Measurements from ENCODE around the gene EIF3J.

The EIF3J gene

GRCh38 chr15:44570361-44570760, 33.4 kb downstream of the EIF3J start:
- TF ChIP-seq, protein P1, sequence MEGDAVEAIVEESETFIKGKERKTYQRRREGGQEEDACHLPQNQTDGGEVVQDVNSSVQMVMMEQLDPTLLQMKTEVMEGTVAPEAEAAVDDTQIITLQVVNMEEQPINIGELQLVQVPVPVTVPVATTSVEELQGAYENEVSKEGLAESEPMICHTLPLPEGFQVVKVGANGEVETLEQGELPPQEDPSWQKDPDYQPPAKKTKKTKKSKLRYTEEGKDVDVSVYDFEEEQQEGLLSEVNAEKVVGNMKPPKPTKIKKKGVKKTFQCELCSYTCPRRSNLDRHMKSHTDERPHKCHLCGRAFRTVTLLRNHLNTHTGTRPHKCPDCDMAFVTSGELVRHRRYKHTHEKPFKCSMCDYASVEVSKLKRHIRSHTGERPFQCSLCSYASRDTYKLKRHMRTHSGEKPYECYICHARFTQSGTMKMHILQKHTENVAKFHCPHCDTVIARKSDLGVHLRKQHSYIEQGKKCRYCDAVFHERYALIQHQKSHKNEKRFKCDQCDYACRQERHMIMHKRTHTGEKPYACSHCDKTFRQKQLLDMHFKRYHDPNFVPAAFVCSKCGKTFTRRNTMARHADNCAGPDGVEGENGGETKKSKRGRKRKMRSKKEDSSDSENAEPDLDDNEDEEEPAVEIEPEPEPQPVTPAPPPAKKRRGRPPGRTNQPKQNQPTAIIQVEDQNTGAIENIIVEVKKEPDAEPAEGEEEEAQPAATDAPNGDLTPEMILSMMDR (IDR thresholded peaks at IDR 0.05; ENCODE audit: insufficient read depth, low read depth, low read length, missing control alignments): no peak
- no peak overlapping the region for H3K4me3 ChIP-seq (ENCODE audit: low read depth, low read length)
- no peak for DNase-seq (ENCODE audit: low read depth)

DNA sequence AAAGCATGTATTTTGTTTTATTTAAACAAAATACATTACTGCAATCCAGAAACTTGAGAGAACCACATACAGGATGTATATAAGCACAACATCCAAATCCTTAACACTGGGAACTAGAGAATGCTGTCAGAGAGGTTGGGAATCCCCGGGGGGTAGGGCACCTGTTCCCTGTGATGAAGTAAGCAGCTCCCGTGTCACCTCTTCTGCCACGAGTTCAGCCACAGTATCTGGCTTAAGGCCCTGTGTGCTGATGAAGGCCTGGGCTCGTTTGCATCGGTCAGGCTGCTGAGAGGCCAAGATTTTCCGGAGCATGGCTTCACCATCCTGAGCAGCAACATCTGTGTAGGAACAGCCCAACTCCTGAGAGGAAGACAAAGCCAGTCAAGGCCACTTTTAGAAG, 36.4 kb downstream of the EIF3J start:
- H3K4me3 ChIP-seq (ENCODE audit: low read depth, low read length): no peak overlapping the region
- no peak for DNase-seq (ENCODE audit: low read depth)
- TF ChIP-seq, protein P1 (IDR thresholded peaks at IDR 0.05; ENCODE audit: insufficient read depth, low read depth, low read length, missing control alignments): no peak

GRCh38 chr15:44574734-44575133, 37.8 kb downstream of the EIF3J start:
- TF ChIP-seq, protein P1 (IDR thresholded peaks at IDR 0.05; ENCODE audit: insufficient read depth, low read depth, low read length, missing control alignments): no peak
- H3K4me3 ChIP-seq (ENCODE audit: low read depth, low read length): no peak overlapping the region
- DNase-seq (ENCODE audit: low read depth): no peak

GRCh38 chr15:44580105-44580504, 43.2 kb downstream of the EIF3J start:
- TF ChIP-seq, protein P1 (IDR thresholded peaks at IDR 0.05; ENCODE audit: insufficient read depth, low read depth, low read length, missing control alignments): no peak
- no peak for DNase-seq (ENCODE audit: low read depth)
- H3K4me3 ChIP-seq (ENCODE audit: low read depth, low read length): no peak overlapping the region

DNA sequence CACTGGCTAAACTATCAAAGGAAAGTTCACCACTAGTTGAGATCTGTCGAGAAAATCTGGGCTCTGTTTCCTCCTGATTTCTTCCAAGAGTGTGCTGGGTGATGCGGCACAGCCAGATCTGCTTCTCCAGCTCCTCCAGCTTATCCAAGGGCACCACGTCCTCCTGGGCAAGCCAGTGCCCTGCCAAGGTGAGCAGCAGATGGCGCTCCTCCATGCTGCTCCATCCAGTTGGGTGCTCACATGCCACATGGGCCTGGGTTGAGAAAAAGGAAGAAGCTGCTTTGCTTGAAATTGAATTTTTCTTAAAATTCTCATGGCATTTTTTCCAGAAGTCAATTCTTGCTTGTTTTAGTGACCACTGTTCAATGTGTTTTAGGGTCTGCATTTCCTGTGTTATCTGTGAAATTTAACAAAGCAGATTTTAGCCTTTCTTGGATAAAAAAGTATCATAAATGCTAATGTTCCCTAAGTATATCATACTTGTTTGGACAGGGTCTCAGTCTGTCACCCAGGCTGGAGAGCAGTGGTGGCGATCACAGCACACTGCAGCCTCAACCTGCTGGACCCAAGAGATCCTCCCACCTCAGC, 47.3 kb downstream of the EIF3J start:
- peak; percentile 62 for DNase-seq (ENCODE audit: low read depth)
- no peak overlapping the region for H3K4me3 ChIP-seq (ENCODE audit: low read depth, low read length)
- TF ChIP-seq, protein P1 (IDR thresholded peaks at IDR 0.05; ENCODE audit: insufficient read depth, low read depth, low read length, missing control alignments): peak; percentile 60

DNA sequence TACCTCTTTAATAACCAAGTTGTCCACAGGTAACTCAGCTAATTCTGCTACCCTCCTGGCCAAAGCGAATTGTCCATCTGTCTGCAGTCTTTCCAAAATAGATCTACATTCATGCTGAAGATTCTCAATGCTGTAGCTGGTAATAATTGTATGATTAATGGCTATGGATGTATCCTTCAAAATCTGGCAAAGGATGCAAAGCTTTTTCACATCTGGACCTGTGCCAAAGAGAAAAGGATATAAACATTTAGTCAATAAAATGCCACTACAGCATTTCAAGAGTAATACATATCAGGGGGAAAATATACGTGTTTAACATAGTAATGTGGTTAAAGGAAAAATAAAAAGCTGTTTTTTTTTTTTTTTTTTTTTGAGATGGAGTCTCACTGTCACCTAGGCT, 48.7 kb downstream of the EIF3J start:
- TF ChIP-seq, protein P1 (IDR thresholded peaks at IDR 0.05; ENCODE audit: insufficient read depth, low read depth, low read length, missing control alignments): no peak

GRCh38 chr15:44588541-44588940, 51.6 kb downstream of the EIF3J start:
- H3K4me3 ChIP-seq (ENCODE audit: low read depth, low read length): no peak overlapping the region
- TF ChIP-seq, protein P1 (IDR thresholded peaks at IDR 0.05; ENCODE audit: insufficient read depth, low read depth, low read length, missing control alignments): no peak
- no peak for DNase-seq (ENCODE audit: low read depth)

More for the DNA sequence above, 48.7 kb downstream of the EIF3J start:
- DNase-seq (ENCODE audit: low read depth): no peak
- no peak overlapping the region for H3K4me3 ChIP-seq (ENCODE audit: low read depth, low read length)

Measured in GM12865 (cell line).